22Rv1 (cell line): ENCODE data around the gene ERVW-1.

Source experiments
- ZFX ChIP-seq: fragments of 450-650 bp; IDR thresholded peaks from 2 replicates; pipeline ENCODE4 v1.6.1; 2017; ENCODE audit warnings: antibody characterized with exemption, borderline replicate concordance
- TF ChIP-seq, protein P1 (sequence below): fragments of 450-650 bp; IDR thresholded peaks from 2 replicates; pipeline ENCODE4 v1.5.1; 2017; ENCODE audit warnings: mild to moderate bottlenecking

DNA sequence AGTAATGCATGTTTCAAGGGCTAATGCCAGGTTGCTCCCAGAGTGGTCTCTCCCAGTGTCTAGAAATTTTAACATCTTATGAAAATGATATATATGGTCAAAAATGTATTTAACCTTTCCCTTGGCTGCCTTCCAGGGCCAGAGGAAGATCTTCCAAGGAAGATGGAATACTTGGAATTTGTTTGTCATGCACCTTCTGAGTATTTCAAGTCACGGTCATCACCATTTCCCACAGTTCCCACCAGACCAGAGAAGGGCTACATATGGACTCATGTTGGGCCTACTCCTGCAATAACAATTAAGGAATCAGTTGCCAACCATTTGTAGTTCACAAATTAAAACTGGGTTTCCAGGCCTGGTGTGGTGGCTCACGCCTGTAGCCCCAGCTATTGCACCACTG is 21.5 kb downstream of the ERVW-1 start:
- TF ChIP-seq, protein P1, sequence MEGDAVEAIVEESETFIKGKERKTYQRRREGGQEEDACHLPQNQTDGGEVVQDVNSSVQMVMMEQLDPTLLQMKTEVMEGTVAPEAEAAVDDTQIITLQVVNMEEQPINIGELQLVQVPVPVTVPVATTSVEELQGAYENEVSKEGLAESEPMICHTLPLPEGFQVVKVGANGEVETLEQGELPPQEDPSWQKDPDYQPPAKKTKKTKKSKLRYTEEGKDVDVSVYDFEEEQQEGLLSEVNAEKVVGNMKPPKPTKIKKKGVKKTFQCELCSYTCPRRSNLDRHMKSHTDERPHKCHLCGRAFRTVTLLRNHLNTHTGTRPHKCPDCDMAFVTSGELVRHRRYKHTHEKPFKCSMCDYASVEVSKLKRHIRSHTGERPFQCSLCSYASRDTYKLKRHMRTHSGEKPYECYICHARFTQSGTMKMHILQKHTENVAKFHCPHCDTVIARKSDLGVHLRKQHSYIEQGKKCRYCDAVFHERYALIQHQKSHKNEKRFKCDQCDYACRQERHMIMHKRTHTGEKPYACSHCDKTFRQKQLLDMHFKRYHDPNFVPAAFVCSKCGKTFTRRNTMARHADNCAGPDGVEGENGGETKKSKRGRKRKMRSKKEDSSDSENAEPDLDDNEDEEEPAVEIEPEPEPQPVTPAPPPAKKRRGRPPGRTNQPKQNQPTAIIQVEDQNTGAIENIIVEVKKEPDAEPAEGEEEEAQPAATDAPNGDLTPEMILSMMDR = no peak
- TF ChIP-seq ZFX = no peak
